IMR-90 (cell line): ENCODE results near the gene AUTS2. TPM values are rescaled to one million over a fixed set of nuclear protein-coding genes. Genes with fewer than 3 reads are reported as not detected.

ENCODE experiments used
- ATAC-seq: fragments of 200-7000 bp; cut with Tn5 transposase; 2 replicates; pipeline ENCODE4 v1.9.1; 2020; ENCODE audit warnings: low read depth, mild to moderate bottlenecking, moderate library complexity
- BruUV-seq: library from RNA; stranded (reverse); fragments of 400-500 nt; replicated peaks from 2 replicates; lab custom pipeline; 2021; lab: Mats Ljungman, UMichigan
- CTCF ChIA-PET: fragments of 300-600 bp; formaldehyde crosslinking; extraction: SDS; loops from one replicate; lab custom pipeline; 2021; ENCODE audit warnings: antibody characterized with exemption; lab: Yijun Ruan, JAX
- POLR2A ChIA-PET: fragments of 300-600 bp; sonication (Branson Sonifier 250); formaldehyde crosslinking; loops from one replicate; lab custom pipeline; 2022; ENCODE audit warnings: antibody characterized with exemption; ENCODE audit not compliant: unreplicated experiment; lab: Charles Lee
- DNase-seq: peaks from one replicate; pipeline ENCODE4 v3.0.0; 2013
- H2AFZ ChIP-seq: replicated peaks from 2 replicates; pipeline ENCODE3; 2013; ENCODE audit warnings: low read length, mild to moderate bottlenecking; ENCODE audit not compliant: poor library complexity
- H2AK5ac ChIP-seq: 2 replicates; pipeline ENCODE4 v1.6.1; 2013; ENCODE audit warnings: low read depth, low read length, inconsistent platforms
- H2AK9ac ChIP-seq: replicated peaks from 2 replicates; pipeline ENCODE3; 2013; ENCODE audit warnings: mild to moderate bottlenecking, low read depth, low read length, moderate library complexity; ENCODE audit not compliant: poor library complexity
- H2BK120ac ChIP-seq: 2 replicates; pipeline ENCODE4 v1.6.1; 2013; ENCODE audit warnings: low read depth, low read length, inconsistent platforms
- H2BK15ac ChIP-seq: 3 replicates; pipeline ENCODE4 v1.6.1; 2013; ENCODE audit warnings: low read depth, low read length, inconsistent platforms
- H2BK20ac ChIP-seq: 2 replicates; pipeline ENCODE4 v1.6.1; 2013; ENCODE audit warnings: low read depth, mild to moderate bottlenecking, inconsistent platforms, low read length, moderate library complexity
- H2BK5ac ChIP-seq: 2 replicates; pipeline ENCODE4 v1.6.1; 2013; ENCODE audit warnings: mild to moderate bottlenecking, low read depth, low read length, inconsistent platforms; ENCODE audit not compliant: poor library complexity, severe bottlenecking
- H3K14ac ChIP-seq: replicated peaks from 2 replicates; pipeline ENCODE4 v1.6.1; 2013; ENCODE audit warnings: low read depth, low read length, inconsistent platforms
- H3K18ac ChIP-seq: 2 replicates; pipeline ENCODE4 v1.6.1; 2013; ENCODE audit warnings: low read depth, low read length, control low read depth
- H3K23ac ChIP-seq: 2 replicates; pipeline ENCODE4 v1.6.1; 2013; ENCODE audit warnings: low read depth, low read length, inconsistent platforms
- H3K27ac ChIP-seq: 2 replicates; pipeline ENCODE4 v1.5.1; 2013; ENCODE audit warnings: mild to moderate bottlenecking, control low read depth, low read length; ENCODE audit not compliant: insufficient read depth
- H3K27me3 ChIP-seq: 2 replicates; pipeline ENCODE4 v1.6.1; 2013; ENCODE audit warnings: low read length; ENCODE audit not compliant: control insufficient read depth, insufficient read depth
- H3K36me3 ChIP-seq: 2 replicates; pipeline ENCODE4 v1.6.1; 2013; ENCODE audit warnings: low read length, mixed read lengths; ENCODE audit not compliant: control insufficient read depth, insufficient read depth
- H3K4ac ChIP-seq: 2 replicates; pipeline ENCODE4 v1.6.1; 2013; ENCODE audit warnings: low read depth, low read length, inconsistent platforms
- H3K4me1 ChIP-seq: 2 replicates; pipeline ENCODE4 v1.6.1; 2013; ENCODE audit warnings: low read length, mixed read lengths; ENCODE audit not compliant: control insufficient read depth, insufficient read depth
- H3K4me2 ChIP-seq: 2 replicates; pipeline ENCODE4 v1.6.1; 2013; ENCODE audit warnings: low read depth, mild to moderate bottlenecking, control low read depth, low read length, moderate library complexity
- H3K4me3 ChIP-seq: 2 replicates; pipeline ENCODE4 v1.5.1; 2013; ENCODE audit warnings: low read depth, mild to moderate bottlenecking, control low read depth, low read length, moderate library complexity; ENCODE audit not compliant: insufficient read depth
- H3K56ac ChIP-seq: 2 replicates; pipeline ENCODE4 v1.6.1; 2013; ENCODE audit warnings: low read length, inconsistent platforms; ENCODE audit not compliant: insufficient read depth; ENCODE audit errors: extremely low read depth
- H3K79me1 ChIP-seq, 2 experiments: 2 replicates each; pipeline ENCODE4 v1.6.1; 2013; ENCODE audit warnings: low read length in 2 of 2, inconsistent platforms in 1 of 2, low read depth in 1 of 2
- H3K9ac ChIP-seq: 2 replicates; pipeline ENCODE4 v1.6.1; 2013; ENCODE audit warnings: low read depth, low read length, control low read depth
- H3K9me1 ChIP-seq: 2 replicates; pipeline ENCODE4 v1.6.1; 2013; ENCODE audit warnings: low read length, inconsistent platforms; ENCODE audit not compliant: insufficient read depth
- H3K9me3 ChIP-seq: 2 replicates; pipeline ENCODE4 v1.6.1; 2013; ENCODE audit warnings: low read length; ENCODE audit not compliant: control insufficient read depth, insufficient read depth
- H4K20me1 ChIP-seq: 2 replicates; pipeline ENCODE4 v1.6.1; 2013; ENCODE audit warnings: low read length, inconsistent platforms; ENCODE audit not compliant: insufficient read depth
- H4K5ac ChIP-seq: 2 replicates; pipeline ENCODE4 v1.6.1; 2013; ENCODE audit warnings: mild to moderate bottlenecking, low read depth, low read length, control low read depth
- H4K8ac ChIP-seq, 2 experiments: 2 replicates each; pipeline ENCODE4 v1.6.1; 2013; ENCODE audit warnings: low read depth in 2 of 2, low read length in 2 of 2, control low read depth in 1 of 2, inconsistent platforms in 1 of 2
- H4K91ac ChIP-seq: 2 replicates; pipeline ENCODE4 v1.6.1; 2013; ENCODE audit warnings: low read depth, low read length, inconsistent platforms; ENCODE audit not compliant: insufficient read depth
- CEBPB ChIP-seq: IDR thresholded peaks from 2 replicates; pipeline ENCODE4 v1.6.1; 2012; ENCODE audit warnings: low read depth, low read length, improper control_type of control experiment
- CHD1 ChIP-seq: IDR thresholded peaks from 2 replicates; pipeline ENCODE4 v1.6.1; 2012; ENCODE audit warnings: low read depth, low read length, improper control_type of control experiment
- FOS ChIP-seq: fragments of 150-350 bp; IDR thresholded peaks from 2 replicates; pipeline ENCODE4 v1.6.1; 2016; ENCODE audit warnings: low read depth, low read length
- MAFK ChIP-seq: IDR thresholded peaks from 2 replicates; pipeline ENCODE4 v1.6.1; 2012; ENCODE audit warnings: low read depth, low read length, improper control_type of control experiment
- MAZ ChIP-seq: IDR thresholded peaks from 2 replicates; pipeline ENCODE4 v1.6.1; 2012; ENCODE audit warnings: low read depth, mild to moderate bottlenecking, low read length, improper control_type of control experiment, moderate library complexity, borderline replicate concordance
- MXI1 ChIP-seq: IDR thresholded peaks from 2 replicates; pipeline ENCODE4 v1.6.1; 2012; ENCODE audit warnings: low read depth, mild to moderate bottlenecking, low read length, moderate library complexity, borderline replicate concordance
- NFE2L2 ChIP-seq: fragments of 150-350 bp; IDR thresholded peaks from 2 replicates; pipeline ENCODE4 v1.6.1; 2016; ENCODE audit warnings: low read depth, mild to moderate bottlenecking, low read length
- POLR2A ChIP-seq: IDR thresholded peaks from 2 replicates; pipeline ENCODE4 v1.6.1; 2012; ENCODE audit warnings: mild to moderate bottlenecking, low read depth, low read length
- RAD21 ChIP-seq: IDR thresholded peaks from 2 replicates; pipeline ENCODE4 v1.6.1; 2012; ENCODE audit warnings: low read length, improper control_type of control experiment
- RCOR1 ChIP-seq: IDR thresholded peaks from 2 replicates; pipeline ENCODE4 v1.6.1; 2012; ENCODE audit warnings: mild to moderate bottlenecking, low read length, improper control_type of control experiment; ENCODE audit not compliant: insufficient replicate concordance
- RFX5 ChIP-seq: IDR thresholded peaks from 2 replicates; pipeline ENCODE4 v1.8.0; 2012; ENCODE audit warnings: low read depth, mild to moderate bottlenecking, low read length, moderate library complexity
- SMC3 ChIP-seq: fragments of 150-350 bp; IDR thresholded peaks from 2 replicates; pipeline ENCODE4 v1.6.1; 2016; ENCODE audit warnings: low read depth, mild to moderate bottlenecking, antibody characterized with exemption, low read length, moderate library complexity
- WGBS, 2 experiments: methylation state at CpG; one replicate each; pipeline versions ENCODE4 v1.1.5 to v1.1.7; 2013; ENCODE audit warnings: missing lambda C conversion rate in 2 of 2; ENCODE audit not compliant: insufficient read length in 1 of 2; ENCODE audit errors: extremely low coverage in 2 of 2; 5-methylcytosine and 5-hydroxymethylcytosine counted together
- dilution Hi-C: fragments of 300-500 bp; cut with HindIII; formaldehyde crosslinking; loops from one replicate; pipeline ENCODE4 v1.14.3; 2018; ENCODE audit warnings: low sequenced_read_pairs; ENCODE audit not compliant: unreplicated experiment
- in situ Hi-C: fragments of 300-500 bp; cut with MboI; formaldehyde crosslinking; loops from 3 replicates; pipeline ENCODE4 v1.14.3; 2019; ENCODE audit warnings: low sequenced_read_pairs, inconsistent platforms, mixed read lengths
- intact Hi-C: fragments of 100-400 bp; cut with micrococcal nuclease; formaldehyde crosslinking; loops from 2 replicates; pipeline ENCODE4 v1.10.0; 2022
- polyA plus RNA-seq, 3 experiments: library from polyadenylated mRNA; depleted of rRNA; stranded (reverse); fragments of >200 nt; gene quantifications; 2 replicates each; pipeline ENCODE4 v1.2.3, GENCODE V29; 2012; ENCODE audit warnings: low replicate concordance in 1 of 3
- total RNA-seq: library from RNA; depleted of rRNA; stranded (reverse); fragments of >200 nt; gene quantifications from 2 replicates; pipeline ENCODE4 v1.2.3, GENCODE V29; 2012
- TF ChIP-seq, protein P1 (sequence below): fragments of 150-350 bp; IDR thresholded peaks from 2 replicates; pipeline ENCODE4 v1.6.1; 2017; ENCODE audit warnings: mild to moderate bottlenecking, antibody characterized with exemption, low read length, low read depth
- TF ChIP-seq, protein P2 (sequence below): conservative IDR thresholded peaks from 2 replicates; pipeline ENCODE4 v1.5.1; 2012; ENCODE audit warnings: mild to moderate bottlenecking, low read depth, low read length, improper control_type of control experiment
- TF ChIP-seq, protein P3 (sequence below): fragments of 150-350 bp; IDR thresholded peaks from 2 replicates; pipeline ENCODE4 v1.6.1; 2016; ENCODE audit warnings: low read depth, mild to moderate bottlenecking, low read length, moderate library complexity, borderline replicate concordance

AUTS2 gene
- total and polyA plus RNA-seq, 2 of the 4 experiments (the other 2 are of a cell fraction) = 0.90 to 3.0 TPM

GRCh38 chr7:70068531-70068930 is 470.3 kb downstream of the AUTS2 start:
- Histone ChIP-seq H3K9ac (no peak overlapping the region), H3K79me1 (no peaks in the 10 kb centered on the region), H3K23ac (no peak overlapping the region), H3K18ac (no peak overlapping the region), H2AK9ac (no peak overlapping the region), H4K5ac (no peak overlapping the region), H2AFZ (no peak overlapping the region), H3K14ac (no peak overlapping the region), H4K91ac (no peak overlapping the region), H3K4ac (no peak overlapping the region), H4K8ac (no peak overlapping the region), H3K27me3 (no peaks in the 10 kb centered on the region), H3K9me3 (no peaks in the 10 kb centered on the region), H4K20me1 (no peaks in the 10 kb centered on the region), H2BK15ac (no peak overlapping the region), H3K27ac (no peak overlapping the region), H3K9me1 (no peaks in the 10 kb centered on the region), H2BK20ac (no peak overlapping the region), H2BK5ac (no peak overlapping the region), H3K56ac (no peak overlapping the region), H3K4me3 (no peak overlapping the region), H3K36me3 (no peaks in the 10 kb centered on the region), H2BK120ac (no peak overlapping the region), H3K4me2 (no peak overlapping the region), H2AK5ac (no peak overlapping the region), H3K4me1 (no peaks in the 10 kb centered on the region)
- BruUV-seq = no TSS peak
- no peak for ATAC-seq
- in situ Hi-C loops (no loop called here), intact Hi-C loops (no loop called here), dilution Hi-C loops (no loop called here)
- ChIA-PET POLR2A (no interaction called here), CTCF (no interaction called here)
- WGBS, 2 experiments = no CpG with 5 or more reads among the region's 2 CpGs
- DNase-seq = no peak
- TF ChIP-seq CEBPB (no peak), FOS (no peak), NFE2L2 (no peak), RCOR1 (no peak), MAFK (no peak), CHD1 (no peak), SMC3 (no peak), MAZ (no peak), RFX5 (no peak), MXI1 (no peak), POLR2A (no peak), RAD21 (no peak)
- TF ChIP-seq, protein P1, sequence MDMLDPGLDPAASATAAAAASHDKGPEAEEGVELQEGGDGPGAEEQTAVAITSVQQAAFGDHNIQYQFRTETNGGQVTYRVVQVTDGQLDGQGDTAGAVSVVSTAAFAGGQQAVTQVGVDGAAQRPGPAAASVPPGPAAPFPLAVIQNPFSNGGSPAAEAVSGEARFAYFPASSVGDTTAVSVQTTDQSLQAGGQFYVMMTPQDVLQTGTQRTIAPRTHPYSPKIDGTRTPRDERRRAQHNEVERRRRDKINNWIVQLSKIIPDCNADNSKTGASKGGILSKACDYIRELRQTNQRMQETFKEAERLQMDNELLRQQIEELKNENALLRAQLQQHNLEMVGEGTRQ = no peak
- TF ChIP-seq, protein P2, sequence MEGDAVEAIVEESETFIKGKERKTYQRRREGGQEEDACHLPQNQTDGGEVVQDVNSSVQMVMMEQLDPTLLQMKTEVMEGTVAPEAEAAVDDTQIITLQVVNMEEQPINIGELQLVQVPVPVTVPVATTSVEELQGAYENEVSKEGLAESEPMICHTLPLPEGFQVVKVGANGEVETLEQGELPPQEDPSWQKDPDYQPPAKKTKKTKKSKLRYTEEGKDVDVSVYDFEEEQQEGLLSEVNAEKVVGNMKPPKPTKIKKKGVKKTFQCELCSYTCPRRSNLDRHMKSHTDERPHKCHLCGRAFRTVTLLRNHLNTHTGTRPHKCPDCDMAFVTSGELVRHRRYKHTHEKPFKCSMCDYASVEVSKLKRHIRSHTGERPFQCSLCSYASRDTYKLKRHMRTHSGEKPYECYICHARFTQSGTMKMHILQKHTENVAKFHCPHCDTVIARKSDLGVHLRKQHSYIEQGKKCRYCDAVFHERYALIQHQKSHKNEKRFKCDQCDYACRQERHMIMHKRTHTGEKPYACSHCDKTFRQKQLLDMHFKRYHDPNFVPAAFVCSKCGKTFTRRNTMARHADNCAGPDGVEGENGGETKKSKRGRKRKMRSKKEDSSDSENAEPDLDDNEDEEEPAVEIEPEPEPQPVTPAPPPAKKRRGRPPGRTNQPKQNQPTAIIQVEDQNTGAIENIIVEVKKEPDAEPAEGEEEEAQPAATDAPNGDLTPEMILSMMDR = no peak
- TF ChIP-seq, protein P3, sequence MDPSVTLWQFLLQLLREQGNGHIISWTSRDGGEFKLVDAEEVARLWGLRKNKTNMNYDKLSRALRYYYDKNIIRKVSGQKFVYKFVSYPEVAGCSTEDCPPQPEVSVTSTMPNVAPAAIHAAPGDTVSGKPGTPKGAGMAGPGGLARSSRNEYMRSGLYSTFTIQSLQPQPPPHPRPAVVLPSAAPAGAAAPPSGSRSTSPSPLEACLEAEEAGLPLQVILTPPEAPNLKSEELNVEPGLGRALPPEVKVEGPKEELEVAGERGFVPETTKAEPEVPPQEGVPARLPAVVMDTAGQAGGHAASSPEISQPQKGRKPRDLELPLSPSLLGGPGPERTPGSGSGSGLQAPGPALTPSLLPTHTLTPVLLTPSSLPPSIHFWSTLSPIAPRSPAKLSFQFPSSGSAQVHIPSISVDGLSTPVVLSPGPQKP = no peak
